Middle frontal gyrus (tissue), 1 donor: ENCODE results near the gene SCYGR6.

Experiments used
- DNase-seq: peaks from one replicate; pipeline ENCODE4 v3.0.0-alpha.2; 2015; ENCODE audit warnings: low spot score; ENCODE audit errors: extremely low spot score

SCYGR6 gene

GRCh38 chr2:227716501-227716900 lies 8.1 kb downstream of the SCYGR6 start:
- DNase-seq: no peak

GRCh38 chr2:227713291-227713690 lies 11.3 kb downstream of the SCYGR6 start:
- DNase-seq: no peak

- no peak for DNase-seq
Measured at GRCh38 chr2:227710986-227711385, 13.6 kb downstream of the SCYGR6 start.

- no peak for DNase-seq
Measured at GRCh38 chr2:227707390-227707789, 17.2 kb downstream of the SCYGR6 start.

- no peak for DNase-seq
Measured at GRCh38 chr2:227706859-227707258, 17.7 kb downstream of the SCYGR6 start.

GRCh38 chr2:227703961-227704360 lies 20.6 kb downstream of the SCYGR6 start:
- no peak for DNase-seq

- no peak for DNase-seq
Measured at GRCh38 chr2:227703280-227703732, 21.3 kb downstream of the SCYGR6 start.

GRCh38 chr2:227701556-227701955 lies 23.0 kb downstream of the SCYGR6 start:
- no peak for DNase-seq

- DNase-seq: no peak
Measured at GRCh38 chr2:227696990-227697679, 27.4 kb downstream of the SCYGR6 start.

GRCh38 chr2:227687189-227687588 lies 37.4 kb downstream of the SCYGR6 start:
- DNase-seq: no peak

GRCh38 chr2:227684258-227684657 lies 40.3 kb downstream of the SCYGR6 start:
- DNase-seq: no peak

- no peak for DNase-seq
Measured at GRCh38 chr2:227677928-227678327, 46.6 kb downstream of the SCYGR6 start.

GRCh38 chr2:227674485-227674884 lies 50.1 kb downstream of the SCYGR6 start:
- DNase-seq: no peak
